ENCODE results near the gene ANKMY2.

- TF ChIP-seq CTCF (IDR thresholded peaks at IDR 0.05; ENCODE audit: low read depth, low read length), result peak; percentile 19
- TF ChIP-seq POLR2A (IDR thresholded peaks at IDR 0.05; ENCODE audit: extremely low read depth, insufficient read length), result no peak
- TF ChIP-seq MAX (IDR thresholded peaks at IDR 0.05; ENCODE audit: low read depth, low read length), result no peak
- TF ChIP-seq MYC (IDR thresholded peaks at IDR 0.05; ENCODE audit: low read depth, low read length), result no peak
Observed at GRCh38 chr7:16668049-16668858, 22.7 kb upstream of the ANKMY2 start.

All from NB4 (cell line).